Esophagus muscularis mucosa (tissue), 4 donors: ENCODE measurements around the gene GGTLC2.

Source experiments
- EP300 ChIP-seq: sonication (generic); formaldehyde crosslinking; IDR thresholded peaks from one replicate; pipeline ENCODE4 v1.6.1; 2017; ENCODE audit warnings: antibody characterized with exemption
- POLR2AphosphoS5 ChIP-seq, 2 donors: sonication (generic); formaldehyde crosslinking; IDR thresholded peaks; one replicate each; pipeline ENCODE4 v1.6.1; 2017; ENCODE audit warnings: antibody characterized with exemption in 2 of 2
- TF ChIP-seq, protein P1 (sequence below), 3 experiments: fragments of 200-600 bp in 2 of 3; fragments of 450-650 bp in 1 of 3; sonication (generic) in 2 of 3; IDR thresholded peaks; one replicate each; pipeline ENCODE4 v1.5.1; 2017 to 2019; ENCODE audit warnings: antibody characterized with exemption in 3 of 3, mild to moderate bottlenecking in 2 of 3, moderate library complexity in 1 of 3

DNA sequence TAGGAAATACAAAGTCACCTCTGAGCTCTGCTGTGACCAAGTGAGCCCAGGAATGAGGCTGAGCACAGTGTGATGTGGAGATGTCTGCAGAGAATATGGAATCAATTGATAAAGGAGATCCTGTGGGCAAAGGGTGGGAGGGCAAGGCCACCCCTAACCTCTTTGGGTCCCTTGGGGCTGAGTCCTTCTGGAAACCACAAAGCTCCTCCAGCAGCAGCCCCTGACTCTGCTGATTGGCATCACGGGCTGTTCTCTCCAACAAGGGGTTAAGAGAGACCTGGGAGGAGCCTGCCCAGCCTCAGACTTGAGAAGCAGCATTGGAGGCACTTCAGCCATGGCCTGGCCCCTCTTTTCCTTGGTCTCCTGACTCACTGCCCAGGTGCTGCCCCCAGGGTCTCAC lies 49.7 kb downstream of the GGTLC2 start:
- TF ChIP-seq, protein P1, sequence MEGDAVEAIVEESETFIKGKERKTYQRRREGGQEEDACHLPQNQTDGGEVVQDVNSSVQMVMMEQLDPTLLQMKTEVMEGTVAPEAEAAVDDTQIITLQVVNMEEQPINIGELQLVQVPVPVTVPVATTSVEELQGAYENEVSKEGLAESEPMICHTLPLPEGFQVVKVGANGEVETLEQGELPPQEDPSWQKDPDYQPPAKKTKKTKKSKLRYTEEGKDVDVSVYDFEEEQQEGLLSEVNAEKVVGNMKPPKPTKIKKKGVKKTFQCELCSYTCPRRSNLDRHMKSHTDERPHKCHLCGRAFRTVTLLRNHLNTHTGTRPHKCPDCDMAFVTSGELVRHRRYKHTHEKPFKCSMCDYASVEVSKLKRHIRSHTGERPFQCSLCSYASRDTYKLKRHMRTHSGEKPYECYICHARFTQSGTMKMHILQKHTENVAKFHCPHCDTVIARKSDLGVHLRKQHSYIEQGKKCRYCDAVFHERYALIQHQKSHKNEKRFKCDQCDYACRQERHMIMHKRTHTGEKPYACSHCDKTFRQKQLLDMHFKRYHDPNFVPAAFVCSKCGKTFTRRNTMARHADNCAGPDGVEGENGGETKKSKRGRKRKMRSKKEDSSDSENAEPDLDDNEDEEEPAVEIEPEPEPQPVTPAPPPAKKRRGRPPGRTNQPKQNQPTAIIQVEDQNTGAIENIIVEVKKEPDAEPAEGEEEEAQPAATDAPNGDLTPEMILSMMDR (IDR thresholded peaks at IDR 0.05) = no peak
- TF ChIP-seq EP300 (no peak), POLR2AphosphoS5 (IDR thresholded peaks at IDR 0.05) (no peak)
